Measurements from ENCODE around the gene ARHGEF11. TPM values are rescaled to one million over a fixed set of nuclear protein-coding genes. Genes with fewer than 3 reads are reported as not detected.

The ARHGEF11 gene
- total RNA-seq, 1 donor from 2014 or later, result 18.5 TPM

- DNase-seq (ENCODE audit: low spot score), result no peak
These were observed 45.8 kb downstream of the ARHGEF11 start for GRCh38 chr1:156999596-157000320.

- no peak for DNase-seq (ENCODE audit: low spot score)
These were observed 46.6 kb downstream of the ARHGEF11 start for GRCh38 chr1:156998840-156999500.

GRCh38 chr1:156998301-156998700, 47.2 kb downstream of the ARHGEF11 start:
- DNase-seq (ENCODE audit: low spot score), result no peak

GRCh38 chr1:156995412-156995811, 50.1 kb downstream of the ARHGEF11 start:
- no peak for DNase-seq (ENCODE audit: low spot score)

- DNase-seq (ENCODE audit: low spot score), result no peak
These were observed 51.3 kb downstream of the ARHGEF11 start for GRCh38 chr1:156994277-156994676.

- DNase-seq (ENCODE audit: low spot score), result no peak
These were observed 52.0 kb downstream of the ARHGEF11 start for GRCh38 chr1:156993426-156994147.

GRCh38 chr1:156992215-156992614, 53.3 kb downstream of the ARHGEF11 start:
- no peak for DNase-seq (ENCODE audit: low spot score)

- no peak for DNase-seq (ENCODE audit: low spot score)
These were observed 57.8 kb downstream of the ARHGEF11 start for GRCh38 chr1:156987715-156988114.

GRCh38 chr1:156980551-156980950, 65.0 kb downstream of the ARHGEF11 start:
- no peak for DNase-seq (ENCODE audit: low spot score)

- no peak for DNase-seq (ENCODE audit: low spot score)
These were observed 70.5 kb downstream of the ARHGEF11 start for GRCh38 chr1:156975084-156975483.

GRCh38 chr1:156973417-156973816, 72.1 kb downstream of the ARHGEF11 start:
- no peak for DNase-seq (ENCODE audit: low spot score)

- DNase-seq (ENCODE audit: low spot score), result no peak
These were observed 75.5 kb downstream of the ARHGEF11 start for GRCh38 chr1:156970017-156970416.

- no peak for DNase-seq (ENCODE audit: low spot score)
These were observed 76.0 kb downstream of the ARHGEF11 start for GRCh38 chr1:156969496-156969895.

- DNase-seq (ENCODE audit: low spot score), result no peak
These were observed 81.1 kb downstream of the ARHGEF11 start for GRCh38 chr1:156964441-156964840.

- peak; percentile 22 for DNase-seq (ENCODE audit: low spot score)
These were observed 81.9 kb downstream of the ARHGEF11 start for GRCh38 chr1:156963621-156964020.

GRCh38 chr1:156961709-156962108, 83.8 kb downstream of the ARHGEF11 start:
- no peak for DNase-seq (ENCODE audit: low spot score)

GRCh38 chr1:156959925-156960324, 85.6 kb downstream of the ARHGEF11 start:
- DNase-seq (ENCODE audit: low spot score), result no peak

GRCh38 chr1:156959414-156959813, 86.1 kb downstream of the ARHGEF11 start:
- peak; percentile 67 for DNase-seq (ENCODE audit: low spot score)

GRCh38 chr1:156958247-156958714, 87.3 kb downstream of the ARHGEF11 start:
- no peak for DNase-seq (ENCODE audit: low spot score)

GRCh38 chr1:156957634-156958033, 87.9 kb downstream of the ARHGEF11 start:
- DNase-seq (ENCODE audit: low spot score), result no peak

- DNase-seq (ENCODE audit: low spot score), result no peak
These were observed 89.2 kb downstream of the ARHGEF11 start for GRCh38 chr1:156956333-156956732.

GRCh38 chr1:156953571-156953970, 92.0 kb downstream of the ARHGEF11 start:
- DNase-seq (ENCODE audit: low spot score), result no peak
